NCI-H82 treated with DMSO at 0.1 percent for 48 hours (cell line): ENCODE measurements around the gene CCDC148.

Experiments used
- DNase-seq: peaks from one replicate; lab custom pipeline; 2025; ENCODE audit not compliant: unreplicated experiment; lab: John Stamatoyannopoulos, UW

Gene CCDC148

DNA sequence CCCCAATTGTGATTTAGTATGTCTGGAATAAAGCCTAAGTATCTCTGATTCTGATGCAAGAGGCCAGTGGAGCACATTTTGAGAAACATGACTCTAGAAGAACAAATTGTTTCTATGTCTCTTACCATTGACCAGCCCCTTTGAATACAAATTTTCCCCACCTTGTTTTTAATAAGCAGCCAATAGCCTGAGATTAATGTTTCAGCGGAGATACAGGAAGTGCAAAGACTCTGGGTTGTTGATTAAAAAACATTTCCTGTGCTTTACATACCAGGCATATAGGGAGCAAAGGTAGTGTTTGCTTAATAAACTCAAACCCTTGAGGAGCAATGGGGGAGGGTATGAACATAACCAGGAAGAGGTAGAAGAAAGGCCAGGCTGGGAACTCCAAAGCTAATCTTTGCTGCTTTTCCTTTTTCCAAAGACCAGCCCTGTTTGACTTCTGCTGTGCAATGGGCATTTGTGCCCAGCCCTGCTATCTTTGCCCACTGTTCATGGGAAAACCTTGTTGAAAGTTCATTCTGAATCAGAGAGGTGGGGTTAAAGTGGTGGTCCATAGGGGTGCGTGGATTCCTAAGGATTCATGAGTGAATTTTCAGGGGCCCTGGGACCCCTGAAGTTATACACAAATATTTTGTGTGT lies 325.6 kb downstream of the CCDC148 start:
- no peak for DNase-seq

- DNase-seq = no peak
Observed at GRCh38 chr2:158129037-158129436, 327.5 kb downstream of the CCDC148 start.

DNA sequence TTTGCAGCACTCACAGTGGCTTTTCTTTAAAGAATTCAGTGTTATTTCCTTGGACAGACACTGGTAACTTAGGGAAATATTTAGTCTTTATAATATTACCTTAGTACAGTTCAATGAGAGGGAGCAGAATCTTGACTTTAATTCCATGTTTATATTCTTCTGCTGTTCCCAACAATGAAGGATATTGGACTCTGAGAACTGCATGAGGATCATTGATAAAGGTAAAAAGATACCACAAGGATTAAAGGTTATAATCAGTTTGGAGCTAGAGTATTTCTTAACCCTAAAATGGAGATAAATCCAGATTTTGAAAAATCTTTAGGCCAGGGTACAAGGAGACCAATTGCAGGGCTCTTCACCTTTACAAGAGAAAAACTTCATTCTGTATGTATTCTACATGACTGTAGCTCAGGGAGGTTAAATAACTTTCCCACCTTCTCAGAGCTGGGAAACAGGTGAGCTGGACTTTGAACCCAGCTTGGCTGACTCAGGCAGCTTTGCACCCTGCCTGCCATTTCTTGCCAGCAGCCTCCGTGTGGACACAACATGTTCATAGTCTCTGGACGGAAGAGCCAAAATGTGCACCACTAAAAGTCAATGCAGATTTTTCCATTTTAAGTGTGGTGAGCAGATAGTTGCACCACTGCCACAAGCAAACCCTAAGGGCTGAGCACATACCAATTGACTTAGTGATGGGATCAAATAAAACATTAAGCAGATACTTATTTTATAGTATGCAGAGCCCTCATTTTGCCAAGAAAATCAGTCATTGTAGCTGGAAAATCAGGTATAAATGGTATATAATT lies 328.2 kb downstream of the CCDC148 start:
- no peak for DNase-seq

- no peak for DNase-seq
Observed at GRCh38 chr2:158127380-158127804, 329.2 kb downstream of the CCDC148 start.

DNA sequence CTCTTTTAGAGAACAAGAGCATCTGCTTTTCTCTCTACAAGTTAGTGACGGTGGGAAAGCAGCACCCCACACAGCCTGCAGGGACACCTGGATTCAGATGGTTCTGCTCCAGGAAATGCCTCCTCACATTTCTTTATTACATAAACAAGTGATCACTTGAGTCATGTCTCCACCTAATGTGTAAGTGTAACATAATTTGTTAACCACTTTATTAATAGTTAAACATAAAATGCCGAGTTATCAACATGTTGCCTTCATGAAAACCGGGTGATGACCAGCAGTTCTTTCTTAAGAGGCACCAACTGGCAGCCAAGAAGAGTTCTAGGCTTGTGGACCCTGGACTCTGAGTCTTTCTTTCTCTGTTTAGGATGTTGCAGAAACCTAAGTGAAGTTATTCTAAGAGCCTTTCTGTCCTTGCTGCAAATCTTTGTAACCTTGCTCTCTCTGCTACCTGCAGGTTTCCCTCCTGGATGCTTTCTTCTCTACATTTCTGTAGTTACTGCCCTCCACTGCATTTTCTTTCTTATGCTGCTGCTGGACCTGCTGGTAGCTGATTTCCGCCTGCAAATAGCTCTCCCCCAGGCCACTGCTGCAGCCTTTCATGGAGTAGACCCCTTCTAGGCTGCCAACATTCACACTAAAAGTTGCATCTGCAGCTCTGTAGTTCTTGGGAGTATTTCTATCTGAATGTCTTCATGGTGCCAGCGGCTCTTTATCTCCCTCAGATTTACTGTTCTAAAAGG lies 330.6 kb downstream of the CCDC148 start:
- DNase-seq = no peak

DNA sequence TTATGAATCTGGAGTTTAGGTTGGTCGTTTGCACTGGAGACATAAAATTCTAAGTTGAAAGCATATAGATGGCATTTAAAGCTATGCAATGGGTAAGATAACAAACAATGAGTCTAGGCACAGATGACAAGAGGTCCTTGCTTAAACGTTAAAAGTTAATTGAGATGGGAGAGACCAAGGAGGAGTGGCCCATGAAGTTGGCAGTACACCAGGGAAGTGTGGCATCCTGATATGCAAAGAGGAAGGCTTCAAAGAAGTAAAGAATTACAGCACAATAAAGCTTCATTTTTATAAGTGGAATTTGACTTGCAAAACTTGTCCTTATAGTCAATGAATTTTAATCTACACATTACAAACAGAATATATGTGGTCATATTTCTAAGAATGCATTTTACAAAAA lies 331.7 kb downstream of the CCDC148 start:
- DNase-seq = no peak
